ENCODE measurements around the gene PLAC1. TPM values are rescaled to one million over a fixed set of nuclear protein-coding genes. Genes with fewer than 3 reads are reported as not detected.

Gene PLAC1, protein sequence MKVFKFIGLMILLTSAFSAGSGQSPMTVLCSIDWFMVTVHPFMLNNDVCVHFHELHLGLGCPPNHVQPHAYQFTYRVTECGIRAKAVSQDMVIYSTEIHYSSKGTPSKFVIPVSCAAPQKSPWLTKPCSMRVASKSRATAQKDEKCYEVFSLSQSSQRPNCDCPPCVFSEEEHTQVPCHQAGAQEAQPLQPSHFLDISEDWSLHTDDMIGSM
- total RNA-seq (14.5 TPM), polyA plus RNA-seq (0.23 TPM)

DNA sequence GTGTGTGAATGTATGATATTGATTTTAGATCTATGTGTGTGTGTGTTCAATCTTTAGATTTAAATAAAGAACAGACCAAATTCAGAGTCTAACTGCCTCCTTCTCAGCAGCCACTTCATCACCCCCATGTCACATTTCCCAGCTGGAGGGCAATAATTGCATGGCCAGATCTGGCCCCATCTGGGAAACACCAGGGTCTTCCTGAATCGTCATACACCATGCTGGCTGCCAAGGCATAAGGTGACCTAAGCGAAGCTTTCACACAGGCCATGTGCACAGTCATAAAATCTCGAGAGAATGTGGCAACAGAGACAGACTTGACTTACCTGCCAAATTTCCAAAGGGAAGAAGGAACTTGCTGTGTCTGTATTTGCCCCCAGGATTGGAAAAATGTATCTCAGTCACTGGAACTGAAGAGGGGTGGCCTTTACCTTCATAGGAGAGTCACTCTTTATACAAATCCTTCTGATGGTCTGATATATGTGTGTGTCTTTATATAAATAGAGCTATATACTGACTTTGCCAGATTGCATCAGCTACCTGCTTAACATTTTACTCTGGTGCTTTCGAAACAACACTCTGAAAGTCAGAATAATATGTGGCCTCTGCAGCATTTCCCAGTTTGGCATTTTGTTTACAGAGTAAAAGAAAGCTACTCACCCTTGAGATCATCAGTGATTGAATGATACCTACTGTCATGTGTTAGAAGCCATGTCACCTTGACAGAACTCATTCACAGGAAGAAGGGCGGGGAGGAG is at the start of gene PLAC1:
PLAC1 (minus strand) TSS at position 470 of the 758 bp plus-strand sequence. CDS start 91,789 bp downstream, outside the sequence.
- no peak for DNase-seq (ENCODE audit: extremely low spot score)
- Histone ChIP-seq H3K27ac (ENCODE audit: low read depth) (no peak within 1 kb of the TSS), H3K4me1 (ENCODE audit: insufficient read depth) (no peaks in the 10 kb centered on the region), H3K36me3 (ENCODE audit: insufficient read depth) (no peaks in the 10 kb centered on the region), H3K4me3 (ENCODE audit: low read depth, low read length) (no peak within 1 kb of the TSS)
- 77% methylated on average over 5 of the region's 5 CpGs for WGBS

DNA sequence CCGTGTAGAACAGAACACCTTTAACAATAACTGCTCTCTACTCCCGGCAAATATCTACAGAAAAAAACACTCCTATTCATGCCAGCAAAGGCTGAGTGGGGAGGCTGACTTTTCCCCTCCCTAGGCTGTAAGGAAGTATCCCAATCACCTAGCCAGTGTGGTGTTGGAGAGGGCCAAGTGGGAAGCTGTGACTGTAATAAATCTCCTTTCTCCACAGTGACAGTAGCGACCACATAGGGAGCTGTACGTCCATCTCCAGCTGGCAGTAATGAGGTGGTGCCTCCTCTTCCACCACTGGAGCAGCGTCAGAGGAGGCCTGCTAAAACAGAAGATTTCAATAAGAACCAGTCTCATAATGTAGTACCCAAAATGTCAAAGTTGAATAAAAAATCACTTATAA is 47.9 kb upstream of the PLAC1 start:
- WGBS: 58% methylated on average over 5 of the region's 5 CpGs
- Histone ChIP-seq H3K36me3 (ENCODE audit: insufficient read depth) (no peaks in the 10 kb centered on the region), H3K27ac (ENCODE audit: low read depth) (no peak overlapping the region), H3K4me1 (ENCODE audit: insufficient read depth) (no peaks in the 10 kb centered on the region), H3K4me3 (ENCODE audit: low read depth, low read length) (no peak overlapping the region)
- DNase-seq (ENCODE audit: extremely low spot score): no peak

DNA sequence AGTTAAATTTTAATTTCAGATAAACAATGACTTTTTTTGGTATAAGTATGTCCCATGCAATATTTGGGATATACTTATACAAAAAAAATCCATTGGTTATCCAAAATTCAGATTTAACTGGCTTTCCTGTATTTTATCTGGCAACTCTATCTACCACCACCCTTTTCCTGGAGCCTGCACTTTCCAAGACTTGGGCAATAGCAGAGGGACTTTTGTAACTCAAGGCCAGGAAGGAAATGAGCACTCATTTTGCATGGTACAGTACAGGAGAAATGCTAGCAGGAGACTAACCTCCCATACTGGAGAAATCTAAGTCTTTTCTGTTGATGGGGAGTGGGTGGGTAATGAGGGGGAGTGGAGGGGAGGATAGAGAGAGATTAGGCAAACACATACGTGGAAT is 37.7 kb upstream of the PLAC1 start:
- no peak for DNase-seq (ENCODE audit: extremely low spot score)
- 84% methylated on average over 1 of the region's 1 CpG for WGBS
- no peak overlapping the region for H3K4me3 ChIP-seq (ENCODE audit: low read depth, low read length)

DNA sequence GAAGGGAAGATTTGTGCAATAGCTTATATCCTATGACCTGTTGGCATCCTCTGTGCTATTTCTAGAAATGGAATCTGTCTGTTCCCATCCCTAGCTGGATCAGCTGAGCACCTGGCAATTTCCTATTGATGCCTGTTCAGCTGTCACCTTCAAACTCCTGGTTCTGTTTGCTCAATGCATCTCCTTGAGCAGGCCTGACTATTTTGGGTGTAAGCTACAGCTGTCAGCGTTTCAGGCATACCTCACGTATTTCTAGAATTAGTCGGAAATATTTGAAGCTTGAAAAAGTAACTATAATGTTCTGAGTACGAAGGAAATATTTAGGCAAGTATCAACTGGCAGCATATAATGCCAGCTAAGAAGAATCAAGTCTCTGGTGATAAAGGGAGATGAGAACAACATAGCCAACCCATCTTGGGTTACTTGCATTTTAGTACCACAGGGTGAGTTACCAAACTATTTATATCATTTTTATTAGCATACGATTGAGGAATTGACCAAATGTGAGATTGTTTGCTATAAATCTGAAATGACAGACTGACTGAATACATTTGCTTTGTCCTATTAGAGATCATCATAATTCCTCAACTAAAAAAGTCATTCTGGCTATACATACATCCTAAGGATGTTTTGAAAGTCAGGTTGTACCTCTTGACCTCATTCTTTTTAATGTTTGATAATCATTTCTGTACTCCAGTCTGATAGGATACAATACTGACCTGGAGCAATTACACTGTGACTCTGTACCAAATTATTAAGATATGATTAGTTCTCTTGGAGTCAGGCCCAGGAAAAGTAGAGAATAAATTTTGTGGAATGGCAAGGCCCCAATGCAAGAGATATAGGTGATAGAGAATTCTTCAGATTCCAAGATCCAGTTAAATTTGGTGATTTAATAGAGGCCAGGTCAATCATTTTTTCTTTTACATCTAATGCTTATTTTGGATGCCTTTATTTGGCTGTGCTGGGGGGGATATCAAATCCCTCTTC is 36.4 kb upstream of the PLAC1 start:
- H3K36me3 ChIP-seq (ENCODE audit: insufficient read depth): no peaks in the 10 kb centered on the region
- WGBS: 72% methylated on average over 5 of the region's 5 CpGs
- no peak overlapping the region for H3K27ac ChIP-seq (ENCODE audit: low read depth)
- no peaks in the 10 kb centered on the region for H3K4me1 ChIP-seq (ENCODE audit: insufficient read depth)
- no peak for DNase-seq (ENCODE audit: extremely low spot score)
- H3K4me3 ChIP-seq (ENCODE audit: low read depth, low read length): no peak overlapping the region

More for the DNA sequence above, 37.7 kb upstream of the PLAC1 start:
- H3K27ac ChIP-seq (ENCODE audit: low read depth): no peak overlapping the region
- H3K36me3 ChIP-seq (ENCODE audit: insufficient read depth): no peaks in the 10 kb centered on the region
- H3K4me1 ChIP-seq (ENCODE audit: insufficient read depth): no peaks in the 10 kb centered on the region

DNA sequence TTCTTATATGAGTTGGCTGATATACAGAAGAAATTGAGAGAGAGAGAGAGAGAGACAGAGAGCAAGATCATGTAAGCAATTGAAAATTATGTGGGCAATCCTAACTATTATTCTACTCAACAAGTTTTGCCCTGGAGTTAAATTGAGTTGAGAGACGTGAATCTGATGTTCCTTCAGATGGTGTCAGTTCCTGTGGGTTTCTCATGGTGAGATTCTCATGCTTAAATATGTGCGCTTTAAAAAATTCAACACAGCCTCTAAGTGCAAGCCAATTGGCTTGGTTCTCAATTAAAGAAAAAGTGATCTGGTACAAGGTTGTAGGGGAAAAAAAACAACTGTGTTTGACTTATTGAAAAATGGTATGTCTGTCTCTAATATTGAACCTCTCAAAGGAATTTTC is 35.4 kb upstream of the PLAC1 start:
- Histone ChIP-seq H3K4me1 (ENCODE audit: insufficient read depth) (no peaks in the 10 kb centered on the region), H3K27ac (ENCODE audit: low read depth) (no peak overlapping the region), H3K4me3 (ENCODE audit: low read depth, low read length) (no peak overlapping the region), H3K36me3 (ENCODE audit: insufficient read depth) (no peaks in the 10 kb centered on the region)
- DNase-seq (ENCODE audit: extremely low spot score): no peak
- WGBS: 90% methylated on average over 2 of the region's 2 CpGs

DNA sequence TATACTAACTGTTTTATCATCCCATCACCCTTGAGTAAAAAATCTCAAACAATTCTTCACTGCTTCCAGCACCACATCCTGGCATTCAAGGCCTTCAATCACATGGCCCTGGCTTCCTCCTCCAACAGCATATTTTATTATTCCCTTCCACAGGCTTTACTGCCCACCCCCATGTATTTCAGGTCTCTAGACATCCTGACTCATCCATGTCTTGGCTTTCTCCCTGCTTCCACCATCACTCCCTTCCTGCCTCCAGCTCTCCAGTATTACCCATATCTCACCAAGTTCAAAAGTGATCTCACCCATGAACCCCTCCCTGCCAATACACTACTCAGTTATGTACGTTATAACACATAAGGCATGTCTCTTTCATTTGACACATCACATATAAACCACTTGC is 34.7 kb upstream of the PLAC1 start:
- 69% methylated on average over 1 of the region's 1 CpG for whole genome bisulfite sequencing
- H3K4me1 ChIP-seq (ENCODE audit: insufficient read depth): no peaks in the 10 kb centered on the region
- DNase-seq (ENCODE audit: extremely low spot score): no peak
- no peak overlapping the region for H3K27ac ChIP-seq (ENCODE audit: low read depth)
- H3K4me3 ChIP-seq (ENCODE audit: low read depth, low read length): no peak overlapping the region
- no peaks in the 10 kb centered on the region for H3K36me3 ChIP-seq (ENCODE audit: insufficient read depth)

DNA sequence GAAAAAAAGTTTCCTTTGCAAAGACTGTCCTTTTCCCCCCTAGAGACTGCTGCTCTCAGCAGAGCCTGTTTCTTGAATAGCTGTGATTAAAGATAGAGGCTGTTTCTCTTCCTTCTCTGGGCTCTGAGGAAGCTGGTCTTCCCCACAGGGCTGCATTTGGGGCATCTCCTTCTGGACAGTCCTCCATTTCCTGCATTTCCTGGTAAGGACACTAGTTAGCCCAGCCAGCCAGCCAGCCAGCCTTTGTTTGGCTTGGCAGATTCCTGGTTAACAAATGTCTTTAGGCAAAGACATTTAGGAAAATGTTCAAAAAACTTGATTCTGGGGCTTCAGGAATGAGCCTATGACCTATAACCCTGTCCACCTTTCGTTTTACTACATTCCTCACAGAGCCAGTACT is 34.0 kb upstream of the PLAC1 start:
- Histone ChIP-seq H3K4me3 (ENCODE audit: low read depth, low read length) (no peak overlapping the region), H3K36me3 (ENCODE audit: insufficient read depth) (no peaks in the 10 kb centered on the region), H3K4me1 (ENCODE audit: insufficient read depth) (no peaks in the 10 kb centered on the region), H3K27ac (ENCODE audit: low read depth) (no peak overlapping the region)
- DNase-seq (ENCODE audit: extremely low spot score): no peak
- 77% methylated on average over 1 of the region's 1 CpG for WGBS

DNA sequence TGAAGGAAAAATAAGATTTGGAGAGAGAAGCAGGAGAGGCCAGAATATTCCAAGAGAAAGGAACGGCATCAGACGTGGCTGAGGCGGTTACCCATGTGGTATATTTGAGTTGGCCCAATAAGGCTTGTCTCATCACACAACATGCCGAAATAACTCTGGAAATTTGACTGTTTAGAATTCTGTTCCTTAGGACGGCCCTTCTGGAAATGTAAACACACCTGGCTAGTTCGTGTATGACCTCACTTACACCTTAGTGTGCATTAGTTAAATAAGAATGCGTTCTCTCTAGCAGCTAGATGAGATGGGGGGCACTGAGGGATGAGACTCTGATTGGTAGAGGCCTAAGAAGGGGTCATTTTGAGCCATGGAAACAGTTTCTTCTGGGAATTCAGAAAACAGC is 33.2 kb upstream of the PLAC1 start:
- Histone ChIP-seq H3K4me1 (ENCODE audit: insufficient read depth) (no peaks in the 10 kb centered on the region), H3K27ac (ENCODE audit: low read depth) (no peak overlapping the region), H3K36me3 (ENCODE audit: insufficient read depth) (no peaks in the 10 kb centered on the region), H3K4me3 (ENCODE audit: low read depth, low read length) (no peak overlapping the region)
- DNase-seq (ENCODE audit: extremely low spot score): no peak
- WGBS: 92% methylated on average over 7 of the region's 7 CpGs

DNA sequence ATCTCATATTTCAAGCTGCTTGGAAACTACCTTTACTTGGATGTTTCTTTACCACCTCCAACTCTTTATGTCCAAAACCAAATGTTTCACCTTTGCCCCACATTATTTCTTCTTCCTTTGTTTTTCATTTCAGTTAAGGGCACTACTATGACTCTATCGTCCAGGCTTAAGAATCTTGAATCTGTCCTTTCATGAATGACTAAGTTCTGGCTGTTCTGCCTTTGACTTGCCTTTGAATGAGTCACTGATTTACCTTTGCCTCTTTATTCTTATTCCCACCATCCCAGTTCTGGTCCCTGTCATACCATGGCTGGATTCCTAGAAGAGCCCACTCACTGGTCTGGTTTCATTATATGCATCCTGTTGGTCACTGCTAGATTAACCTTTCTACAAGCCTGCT is 30.6 kb upstream of the PLAC1 start:
- 86% methylated on average over 1 of the region's 1 CpG for WGBS
- no peak overlapping the region for H3K27ac ChIP-seq (ENCODE audit: low read depth)
- DNase-seq (ENCODE audit: extremely low spot score): no peak
- no peaks in the 10 kb centered on the region for H3K4me1 ChIP-seq (ENCODE audit: insufficient read depth)
- H3K4me3 ChIP-seq (ENCODE audit: low read depth, low read length): no peak overlapping the region
- no peaks in the 10 kb centered on the region for H3K36me3 ChIP-seq (ENCODE audit: insufficient read depth)

DNA sequence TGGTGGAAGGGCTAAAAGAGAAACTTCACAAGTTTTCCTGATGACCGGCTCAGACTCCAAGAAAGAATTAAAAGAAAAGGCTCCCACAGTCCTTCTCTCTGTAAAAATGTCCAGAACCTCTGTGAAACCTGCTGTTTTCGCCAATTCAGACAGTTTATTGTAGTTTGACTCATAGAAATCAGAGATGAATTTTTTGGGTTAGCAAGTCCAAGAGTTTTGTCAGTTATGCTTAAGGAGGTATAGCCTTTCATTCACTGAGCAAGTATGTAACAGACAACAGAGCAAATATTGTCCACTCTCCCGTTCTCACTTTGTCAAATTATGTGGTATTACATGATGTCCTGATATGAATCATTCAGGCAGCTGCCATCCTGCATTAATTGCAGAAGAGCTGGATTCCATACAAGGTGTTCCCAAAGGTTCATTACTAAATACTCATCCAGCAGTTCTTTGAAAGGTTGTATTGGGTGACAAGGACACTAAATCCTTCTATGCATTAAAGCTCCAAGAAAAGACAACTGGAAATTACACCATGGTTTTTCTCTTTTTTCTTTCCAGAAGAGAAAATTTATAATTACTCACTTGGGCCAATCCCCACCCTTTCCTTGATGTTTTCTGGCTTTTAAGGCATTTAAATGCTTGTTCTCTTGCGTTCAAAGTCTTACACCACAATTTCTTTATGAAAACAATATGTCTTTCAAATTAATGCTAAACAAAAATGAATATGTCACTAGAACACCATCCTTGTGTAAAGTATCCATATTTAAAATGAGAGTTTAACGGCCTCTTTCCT is 30.0 kb upstream of the PLAC1 start:
- no peak overlapping the region for H3K27ac ChIP-seq (ENCODE audit: low read depth)
- 78% methylated on average over 5 of the region's 5 CpGs for WGBS
- H3K4me3 ChIP-seq (ENCODE audit: low read depth, low read length): no peak overlapping the region
- no peak for DNase-seq (ENCODE audit: extremely low spot score)
- no peaks in the 10 kb centered on the region for H3K36me3 ChIP-seq (ENCODE audit: insufficient read depth)
- no peaks in the 10 kb centered on the region for H3K4me1 ChIP-seq (ENCODE audit: insufficient read depth)

DNA sequence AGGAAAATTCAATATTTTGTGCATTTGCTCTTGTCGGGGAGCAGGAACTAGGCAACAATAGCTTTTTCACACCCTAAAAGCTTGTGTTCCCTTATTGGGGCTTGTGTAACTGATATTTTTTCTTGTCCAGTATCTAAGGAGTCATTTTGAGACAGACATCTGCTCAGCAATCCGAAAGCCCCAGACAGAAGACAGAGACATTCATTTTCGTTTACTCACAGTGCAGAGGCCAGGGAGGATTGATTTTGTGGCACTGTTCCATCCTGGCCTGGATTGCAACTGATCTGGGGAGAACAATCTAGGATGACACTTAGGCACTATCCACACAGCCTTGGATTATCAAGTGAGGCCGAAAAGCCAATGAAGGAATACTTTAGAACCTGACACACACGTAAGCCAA is 27.4 kb upstream of the PLAC1 start:
- H3K36me3 ChIP-seq (ENCODE audit: insufficient read depth): no peaks in the 10 kb centered on the region
- no peak overlapping the region for H3K27ac ChIP-seq (ENCODE audit: low read depth)
- H3K4me3 ChIP-seq (ENCODE audit: low read depth, low read length): no peak overlapping the region
- no peaks in the 10 kb centered on the region for H3K4me1 ChIP-seq (ENCODE audit: insufficient read depth)
- 75% methylated on average over 5 of the region's 5 CpGs for WGBS
- no peak for DNase-seq (ENCODE audit: extremely low spot score)

DNA sequence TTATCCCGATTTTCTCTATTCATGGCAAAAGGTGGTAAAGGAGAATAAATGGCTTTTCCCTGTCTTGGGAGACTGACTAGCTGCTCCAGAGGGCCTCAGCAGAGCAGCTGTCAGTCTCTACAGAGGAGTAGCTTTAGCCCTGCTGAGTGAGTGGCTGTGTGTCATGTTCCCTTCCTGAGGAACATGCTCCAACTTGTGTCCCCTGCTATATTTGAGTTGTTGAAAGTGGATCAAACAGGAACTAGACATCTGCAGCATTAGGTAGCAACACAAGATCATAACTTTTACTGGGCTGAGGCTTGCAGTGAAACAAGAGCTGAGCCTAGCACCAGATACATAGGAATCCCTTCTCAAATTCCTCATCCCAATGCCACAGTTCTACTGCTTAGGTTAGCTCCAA is 26.7 kb upstream of the PLAC1 start:
- no peak overlapping the region for H3K27ac ChIP-seq (ENCODE audit: low read depth)
- DNase-seq (ENCODE audit: extremely low spot score): no peak
- WGBS: 71% methylated on average over 1 of the region's 1 CpG

More for the DNA sequence above, 26.7 kb upstream of the PLAC1 start:
- no peaks in the 10 kb centered on the region for H3K4me1 ChIP-seq (ENCODE audit: insufficient read depth)
- H3K36me3 ChIP-seq (ENCODE audit: insufficient read depth): no peaks in the 10 kb centered on the region
- no peak overlapping the region for H3K4me3 ChIP-seq (ENCODE audit: low read depth, low read length)

All from urinary bladder (tissue), 4 donors.